Measurements from ENCODE around the gene ATL1.
"Not testable (repeated sequence)": the region's sequence is repeated elsewhere in the genome, so short reads cannot be mapped to it uniquely, and the experiment has no call there.

ATL1 gene

GRCh38 chr14:50607181-50607580 lies 47.2 kb downstream of the ATL1 start:
- DNase-seq (ENCODE audit: insufficient read length) (no peak), FAIRE-seq (peak; percentile 36)
- no peak for TF ChIP-seq POLR2A (IDR thresholded peaks at IDR 0.05; ENCODE audit: low read depth, low read length)
- no peak for TF ChIP-seq POLR2AphosphoS5 (IDR thresholded peaks at IDR 0.05; ENCODE audit: low read depth, low read length)
- TF ChIP-seq TAF1 (IDR thresholded peaks at IDR 0.05; ENCODE audit: borderline replicate concordance, low read depth, low read length), result no peak

GRCh38 chr14:50607761-50608160 lies 47.8 kb downstream of the ATL1 start:
- TF ChIP-seq TAF1 (IDR thresholded peaks at IDR 0.05; ENCODE audit: borderline replicate concordance, low read depth, low read length), result no peak
- TF ChIP-seq POLR2AphosphoS5 (IDR thresholded peaks at IDR 0.05; ENCODE audit: low read depth, low read length), result no peak
- TF ChIP-seq POLR2A (IDR thresholded peaks at IDR 0.05; ENCODE audit: low read depth, low read length), result no peak
- DNase-seq (ENCODE audit: insufficient read length) (no peak), FAIRE-seq (no peak)

GRCh38 chr14:50608302-50608851 lies 48.4 kb downstream of the ATL1 start:
- TF ChIP-seq POLR2AphosphoS5 (IDR thresholded peaks at IDR 0.05; ENCODE audit: low read depth, low read length) (no peak), TAF1 (IDR thresholded peaks at IDR 0.05; ENCODE audit: borderline replicate concordance, low read depth, low read length) (no peak), POLR2A (IDR thresholded peaks at IDR 0.05; ENCODE audit: low read depth, low read length) (no peak)
- FAIRE-seq (no peak), DNase-seq (ENCODE audit: insufficient read length) (no peak)

- FAIRE-seq, result no peak
- TF ChIP-seq TAF1 (IDR thresholded peaks at IDR 0.05; ENCODE audit: borderline replicate concordance, low read depth, low read length), result no peak
- no peak for TF ChIP-seq POLR2A (IDR thresholded peaks at IDR 0.05; ENCODE audit: low read depth, low read length)
- no peak for TF ChIP-seq POLR2AphosphoS5 (IDR thresholded peaks at IDR 0.05; ENCODE audit: low read depth, low read length)
Measured at GRCh38 chr14:50610465-50610864, 50.5 kb downstream of the ATL1 start.

GRCh38 chr14:50612806-50613205 lies 52.9 kb downstream of the ATL1 start:
- DNase-seq (ENCODE audit: insufficient read length) (no peak), FAIRE-seq (no peak)
- no peak for TF ChIP-seq TAF1 (IDR thresholded peaks at IDR 0.05; ENCODE audit: borderline replicate concordance, low read depth, low read length)
- TF ChIP-seq POLR2A (IDR thresholded peaks at IDR 0.05; ENCODE audit: low read depth, low read length), result no peak
- no peak for TF ChIP-seq POLR2AphosphoS5 (IDR thresholded peaks at IDR 0.05; ENCODE audit: low read depth, low read length)

More at GRCh38 chr14:50610465-50610864, 50.5 kb downstream of the ATL1 start:
- no peak for DNase-seq (ENCODE audit: insufficient read length)

- FAIRE-seq (no peak), DNase-seq (ENCODE audit: insufficient read length) (no peak)
- TF ChIP-seq TAF1 (IDR thresholded peaks at IDR 0.05; ENCODE audit: borderline replicate concordance, low read depth, low read length) (no peak), POLR2AphosphoS5 (IDR thresholded peaks at IDR 0.05; ENCODE audit: low read depth, low read length) (no peak), POLR2A (IDR thresholded peaks at IDR 0.05; ENCODE audit: low read depth, low read length) (no peak)
Measured at GRCh38 chr14:50615056-50615455, 55.1 kb downstream of the ATL1 start.

- no peak for DNase-seq (ENCODE audit: insufficient read length)
- TF ChIP-seq POLR2AphosphoS5 (IDR thresholded peaks at IDR 0.05; ENCODE audit: low read depth, low read length), result no peak
- no peak for TF ChIP-seq POLR2A (IDR thresholded peaks at IDR 0.05; ENCODE audit: low read depth, low read length)
- no peak for TF ChIP-seq TAF1 (IDR thresholded peaks at IDR 0.05; ENCODE audit: borderline replicate concordance, low read depth, low read length)
- no peak for FAIRE-seq
Measured at GRCh38 chr14:50615552-50615951, 55.6 kb downstream of the ATL1 start.

- DNase-seq (ENCODE audit: insufficient read length) (no peak), FAIRE-seq (no peak)
- no peak for TF ChIP-seq POLR2AphosphoS5 (IDR thresholded peaks at IDR 0.05; ENCODE audit: low read depth, low read length)
- no peak for TF ChIP-seq POLR2A (IDR thresholded peaks at IDR 0.05; ENCODE audit: low read depth, low read length)
- TF ChIP-seq TAF1 (IDR thresholded peaks at IDR 0.05; ENCODE audit: borderline replicate concordance, low read depth, low read length), result no peak
Measured at GRCh38 chr14:50616275-50616674, 56.3 kb downstream of the ATL1 start.

- no peak for DNase-seq (ENCODE audit: insufficient read length)
- FAIRE-seq, result peak; percentile 86
Measured at GRCh38 chr14:50619569-50620141, 59.7 kb downstream of the ATL1 start.

GRCh38 chr14:50620341-50620740 lies 60.4 kb downstream of the ATL1 start:
- no peak for TF ChIP-seq TAF1 (IDR thresholded peaks at IDR 0.05; ENCODE audit: borderline replicate concordance, low read depth, low read length)
- no peak for TF ChIP-seq POLR2A (IDR thresholded peaks at IDR 0.05; ENCODE audit: low read depth, low read length)
- no peak for TF ChIP-seq POLR2AphosphoS5 (IDR thresholded peaks at IDR 0.05; ENCODE audit: low read depth, low read length)
- FAIRE-seq, result no peak
- DNase-seq (ENCODE audit: insufficient read length), result no peak

More at GRCh38 chr14:50619569-50620141, 59.7 kb downstream of the ATL1 start:
- TF ChIP-seq TAF1 (IDR thresholded peaks at IDR 0.05; ENCODE audit: borderline replicate concordance, low read depth, low read length) (no peak), POLR2A (IDR thresholded peaks at IDR 0.05; ENCODE audit: low read depth, low read length) (no peak), POLR2AphosphoS5 (IDR thresholded peaks at IDR 0.05; ENCODE audit: low read depth, low read length) (no peak)

GRCh38 chr14:50622978-50623377 lies 63.0 kb downstream of the ATL1 start:
- FAIRE-seq (no peak), DNase-seq (ENCODE audit: insufficient read length) (no peak)
- no peak for TF ChIP-seq TAF1 (IDR thresholded peaks at IDR 0.05; ENCODE audit: borderline replicate concordance, low read depth, low read length)
- no peak for TF ChIP-seq POLR2AphosphoS5 (IDR thresholded peaks at IDR 0.05; ENCODE audit: low read depth, low read length)
- no peak for TF ChIP-seq POLR2A (IDR thresholded peaks at IDR 0.05; ENCODE audit: low read depth, low read length)

- TF ChIP-seq POLR2A (IDR thresholded peaks at IDR 0.05; ENCODE audit: low read depth, low read length) (no peak), TAF1 (IDR thresholded peaks at IDR 0.05; ENCODE audit: borderline replicate concordance, low read depth, low read length) (no peak), POLR2AphosphoS5 (IDR thresholded peaks at IDR 0.05; ENCODE audit: low read depth, low read length) (no peak)
- DNase-seq (ENCODE audit: insufficient read length) (no peak), FAIRE-seq (no peak)
Measured at GRCh38 chr14:50624447-50624846, 64.5 kb downstream of the ATL1 start.

GRCh38 chr14:50624947-50625346 lies 65.0 kb downstream of the ATL1 start:
- not testable (repeated sequence) for DNase-seq (ENCODE audit: insufficient read length); FAIRE-seq
